ENCODE results near the gene FMO1.

FMO1 gene

DNA sequence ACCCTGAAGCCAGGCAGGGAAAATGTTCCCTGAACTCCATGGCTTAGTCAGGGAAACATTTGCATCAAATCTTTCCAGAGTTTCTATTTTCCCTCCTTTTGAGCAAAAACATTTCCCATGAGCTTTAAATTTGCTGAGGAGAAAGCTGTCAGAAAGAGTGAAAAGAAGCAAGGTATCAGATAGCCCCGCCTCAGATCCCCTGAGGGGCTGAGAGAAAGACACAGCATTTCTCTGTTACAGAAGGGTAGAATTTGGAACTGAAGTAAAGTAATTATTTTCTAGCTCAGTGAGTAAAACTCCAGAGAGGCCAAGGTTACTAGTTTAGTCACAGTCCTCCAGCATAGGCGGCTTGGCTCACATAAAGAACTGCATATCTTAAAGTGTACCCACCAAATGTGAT lies 10.6 kb downstream of the FMO1 start:
- Histone ChIP-seq H3K4me1 (ENCODE audit: control insufficient read depth, insufficient read depth, low read depth, low read length) (peaks cover 4% of the 10 kb centered on the region), H2AK5ac (ENCODE audit: low read length, severe bottlenecking) (no peak overlapping the region), H3K4me3 (ENCODE audit: insufficient read depth in 1 of 2, low read depth in 1 of 2, low read length in 2 of 2) (peak overlapping the region in 1 of 2 experiments; percentile 47), H3K79me1 (replicated peaks; ENCODE audit: low read length, poor library complexity, severe bottlenecking) (no peaks in the 10 kb centered on the region), H3K18ac (ENCODE audit: low read depth in 1 of 2, low read length in 2 of 2) (no peak overlapping the region), H4K91ac (ENCODE audit: low read length) (no peak overlapping the region), H2BK15ac (ENCODE audit: low read depth, poor library complexity, severe bottlenecking) (no peak overlapping the region), H3K27me3 (ENCODE audit: control insufficient read depth in 1 of 2, insufficient read depth in 1 of 2, low read length in 2 of 2) (peaks cover 0 to 27% of the 10 kb centered on the region in 2 experiments), H4K8ac (ENCODE audit: low read length) (no peak overlapping the region), H3K36me3 (ENCODE audit: control insufficient read depth in 1 of 2, insufficient read depth in 2 of 2, low read depth in 1 of 2, low read length in 2 of 2) (no peaks in the 10 kb centered on the region), H3K9ac (ENCODE audit: low read length) (peak overlapping the region; percentile 55), H3K4me2 (ENCODE audit: low read length, poor library complexity, severe bottlenecking) (no peak overlapping the region), H3K27ac (ENCODE audit: low read length, poor library complexity, severe bottlenecking) (no peak overlapping the region), H3K4ac (ENCODE audit: low read depth in 1 of 2, low read length in 2 of 2) (no peak overlapping the region), H2BK120ac (ENCODE audit: low read depth, low read length) (no peak overlapping the region), H3K9me3 (ENCODE audit: control insufficient read depth, low read length) (no peaks in the 10 kb centered on the region), H3K23ac (ENCODE audit: low read length in 2 of 2) (no peak overlapping the region), H2BK5ac (ENCODE audit: low read depth, low read length, poor library complexity, severe bottlenecking) (no peak overlapping the region), H2AFZ (ENCODE audit: low read depth, low read length) (no peak overlapping the region), H3K14ac (ENCODE audit: low read length in 2 of 2) (no peak overlapping the region), H2BK12ac (ENCODE audit: low read length in 2 of 2) (no peak overlapping the region)
- DNase-seq = no peak
- WGBS = 68% methylated on average over 2 of the region's 2 CpGs

DNA sequence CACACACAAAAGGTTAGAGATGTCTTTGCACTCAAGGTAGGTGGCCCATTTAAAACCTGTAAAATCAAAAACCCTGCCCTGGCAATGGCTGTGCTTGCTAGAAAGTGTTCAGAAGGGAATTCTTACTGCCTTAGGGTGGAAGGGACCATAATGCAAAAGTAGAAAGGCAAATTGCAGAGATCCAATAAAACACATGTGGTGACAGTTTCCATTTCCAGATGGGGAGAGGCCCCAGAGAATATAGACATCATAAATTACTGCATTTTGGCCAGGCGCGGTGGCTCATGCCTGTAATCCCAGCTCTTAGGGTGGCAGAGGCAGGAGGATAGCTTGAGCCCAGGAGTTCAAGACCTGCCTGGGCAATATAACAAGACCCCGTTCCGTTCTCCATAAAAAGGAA lies 13.0 kb downstream of the FMO1 start:
- WGBS = 86% methylated on average over 4 of the region's 4 CpGs

DNA sequence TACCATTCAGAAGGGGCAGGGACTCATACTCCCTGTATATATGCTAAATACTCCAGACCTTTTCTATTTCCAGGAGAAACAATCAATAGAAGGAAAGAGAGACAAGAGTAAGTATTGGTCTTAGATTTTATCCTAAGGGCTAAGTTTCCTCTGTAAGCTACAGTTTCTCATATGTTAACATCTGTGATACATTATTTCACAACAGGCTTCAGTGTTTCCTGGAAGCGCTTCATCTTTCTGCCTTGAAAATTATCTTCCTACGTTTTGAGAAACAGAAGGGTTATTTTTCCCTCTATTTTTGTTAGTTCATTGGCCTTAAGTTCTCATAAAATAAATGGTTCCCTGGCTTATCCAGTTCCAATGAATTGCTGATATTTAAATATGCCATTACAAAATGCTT lies 15.6 kb downstream of the FMO1 start:
- H3K27me3 ChIP-seq (ENCODE audit: control insufficient read depth in 1 of 2, insufficient read depth in 1 of 2, low read length in 2 of 2) = no peaks in the 10 kb centered on the region
- no peak overlapping the region for H2BK120ac ChIP-seq (ENCODE audit: low read depth, low read length)
- no peak overlapping the region for H4K8ac ChIP-seq (ENCODE audit: low read length)
- no peak overlapping the region for H3K14ac ChIP-seq (ENCODE audit: low read length in 2 of 2)
- H3K9me3 ChIP-seq (ENCODE audit: control insufficient read depth, low read length) = no peaks in the 10 kb centered on the region
- H2BK12ac ChIP-seq (ENCODE audit: low read length in 2 of 2) = no peak overlapping the region
- H2BK15ac ChIP-seq (ENCODE audit: low read depth, poor library complexity, severe bottlenecking) = no peak overlapping the region
- H2BK5ac ChIP-seq (ENCODE audit: low read depth, low read length, poor library complexity, severe bottlenecking) = no peak overlapping the region
- no peak overlapping the region for H3K4ac ChIP-seq (ENCODE audit: low read depth in 1 of 2, low read length in 2 of 2)
- no peak overlapping the region for H3K23ac ChIP-seq (ENCODE audit: low read length in 2 of 2)
- peak overlapping the region; percentile 17 for H3K9ac ChIP-seq (ENCODE audit: low read length)
- no peak overlapping the region for H2AK5ac ChIP-seq (ENCODE audit: low read length, severe bottlenecking)
- no peaks in the 10 kb centered on the region for H3K36me3 ChIP-seq (ENCODE audit: control insufficient read depth in 1 of 2, insufficient read depth in 2 of 2, low read depth in 1 of 2, low read length in 2 of 2)
- H3K4me2 ChIP-seq (ENCODE audit: low read length, poor library complexity, severe bottlenecking) = no peak overlapping the region
- DNase-seq = no peak
- no peak overlapping the region for H3K18ac ChIP-seq (ENCODE audit: low read depth in 1 of 2, low read length in 2 of 2)
- no peak overlapping the region for H3K27ac ChIP-seq (ENCODE audit: low read length, poor library complexity, severe bottlenecking)
- no peaks in the 10 kb centered on the region for H3K4me1 ChIP-seq (ENCODE audit: control insufficient read depth, insufficient read depth, low read depth, low read length)
- H4K91ac ChIP-seq (ENCODE audit: low read length) = no peak overlapping the region
- no peaks in the 10 kb centered on the region for H3K79me1 ChIP-seq (replicated peaks; ENCODE audit: low read length, poor library complexity, severe bottlenecking)
- no peak overlapping the region for H3K4me3 ChIP-seq (ENCODE audit: insufficient read depth in 1 of 2, low read depth in 1 of 2, low read length in 2 of 2)
- no CpG with 5 or more reads among the region's 2 CpGs for WGBS
- no peak overlapping the region for H2AFZ ChIP-seq (ENCODE audit: low read depth, low read length)

More for the DNA sequence above, 13.0 kb downstream of the FMO1 start:
- Histone ChIP-seq H2BK120ac (ENCODE audit: low read depth, low read length) (no peak overlapping the region), H3K4me3 (ENCODE audit: insufficient read depth in 1 of 2, low read depth in 1 of 2, low read length in 2 of 2) (no peak overlapping the region), H3K4me1 (ENCODE audit: control insufficient read depth, insufficient read depth, low read depth, low read length) (peaks cover 4% of the 10 kb centered on the region), H3K79me1 (replicated peaks; ENCODE audit: low read length, poor library complexity, severe bottlenecking) (no peaks in the 10 kb centered on the region), H2BK5ac (ENCODE audit: low read depth, low read length, poor library complexity, severe bottlenecking) (no peak overlapping the region), H3K4ac (ENCODE audit: low read depth in 1 of 2, low read length in 2 of 2) (no peak overlapping the region), H3K27ac (ENCODE audit: low read length, poor library complexity, severe bottlenecking) (no peak overlapping the region), H3K9ac (ENCODE audit: low read length) (no peak overlapping the region), H2BK12ac (ENCODE audit: low read length in 2 of 2) (no peak overlapping the region), H3K23ac (ENCODE audit: low read length in 2 of 2) (no peak overlapping the region), H2AK5ac (ENCODE audit: low read length, severe bottlenecking) (no peak overlapping the region), H3K27me3 (ENCODE audit: control insufficient read depth in 1 of 2, insufficient read depth in 1 of 2, low read length in 2 of 2) (peaks cover 0 to 16% of the 10 kb centered on the region in 2 experiments), H3K14ac (ENCODE audit: low read length in 2 of 2) (no peak overlapping the region), H3K9me3 (ENCODE audit: control insufficient read depth, low read length) (no peaks in the 10 kb centered on the region), H4K8ac (ENCODE audit: low read length) (no peak overlapping the region), H3K4me2 (ENCODE audit: low read length, poor library complexity, severe bottlenecking) (no peak overlapping the region), H2BK15ac (ENCODE audit: low read depth, poor library complexity, severe bottlenecking) (no peak overlapping the region), H2AFZ (ENCODE audit: low read depth, low read length) (no peak overlapping the region), H3K18ac (ENCODE audit: low read depth in 1 of 2, low read length in 2 of 2) (no peak overlapping the region), H4K91ac (ENCODE audit: low read length) (no peak overlapping the region), H3K36me3 (ENCODE audit: control insufficient read depth in 1 of 2, insufficient read depth in 2 of 2, low read depth in 1 of 2, low read length in 2 of 2) (no peaks in the 10 kb centered on the region)
- no peak for DNase-seq

DNA sequence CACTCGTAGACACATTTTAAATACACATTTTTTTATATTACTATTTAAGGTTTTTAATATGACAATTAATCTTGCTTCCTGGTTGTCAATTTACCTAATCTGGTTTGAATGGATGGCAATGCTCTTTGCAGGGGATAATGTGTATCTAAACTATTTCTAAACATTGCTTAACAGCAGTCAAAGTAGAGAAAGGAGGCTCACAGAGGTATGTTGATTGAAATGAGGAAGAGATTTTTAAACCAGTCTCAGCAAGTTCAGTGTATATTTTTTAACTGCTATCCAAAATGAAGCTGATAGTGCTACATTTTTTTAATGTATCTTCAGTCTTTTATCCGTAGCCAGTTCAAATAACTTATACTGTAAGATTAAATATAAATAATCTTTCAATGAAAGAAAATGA lies 17.4 kb downstream of the FMO1 start:
- Histone ChIP-seq H2BK15ac (ENCODE audit: low read depth, poor library complexity, severe bottlenecking) (no peak overlapping the region), H3K27me3 (ENCODE audit: control insufficient read depth in 1 of 2, insufficient read depth in 1 of 2, low read length in 2 of 2) (no peaks in the 10 kb centered on the region), H2AK5ac (ENCODE audit: low read length, severe bottlenecking) (no peak overlapping the region), H3K4me1 (ENCODE audit: control insufficient read depth, insufficient read depth, low read depth, low read length) (no peaks in the 10 kb centered on the region), H3K9ac (ENCODE audit: low read length) (no peak overlapping the region), H2AFZ (ENCODE audit: low read depth, low read length) (no peak overlapping the region), H4K8ac (ENCODE audit: low read length) (no peak overlapping the region), H3K79me1 (replicated peaks; ENCODE audit: low read length, poor library complexity, severe bottlenecking) (no peaks in the 10 kb centered on the region), H3K18ac (ENCODE audit: low read depth in 1 of 2, low read length in 2 of 2) (no peak overlapping the region), H3K14ac (ENCODE audit: low read length in 2 of 2) (no peak overlapping the region), H3K23ac (ENCODE audit: low read length in 2 of 2) (no peak overlapping the region), H3K4ac (ENCODE audit: low read depth in 1 of 2, low read length in 2 of 2) (no peak overlapping the region), H4K91ac (ENCODE audit: low read length) (no peak overlapping the region), H2BK5ac (ENCODE audit: low read depth, low read length, poor library complexity, severe bottlenecking) (no peak overlapping the region), H3K36me3 (ENCODE audit: control insufficient read depth in 1 of 2, insufficient read depth in 2 of 2, low read depth in 1 of 2, low read length in 2 of 2) (no peaks in the 10 kb centered on the region), H3K27ac (ENCODE audit: low read length, poor library complexity, severe bottlenecking) (no peak overlapping the region), H2BK12ac (ENCODE audit: low read length in 2 of 2) (no peak overlapping the region), H2BK120ac (ENCODE audit: low read depth, low read length) (no peak overlapping the region), H3K4me2 (ENCODE audit: low read length, poor library complexity, severe bottlenecking) (no peak overlapping the region), H3K9me3 (ENCODE audit: control insufficient read depth, low read length) (no peaks in the 10 kb centered on the region), H3K4me3 (ENCODE audit: insufficient read depth in 1 of 2, low read depth in 1 of 2, low read length in 2 of 2) (no peak overlapping the region)
- no CpG with 5 or more reads among the region's 2 CpGs for WGBS
- no peak for DNase-seq
